GM10248 (cell line): Measurements from ENCODE around the gene RAB27A.

Source experiments
- CTCF ChIA-PET: fragments of 300-600 bp; sonication (Branson Sonifier 250); formaldehyde crosslinking; extraction: SDS; loops from one replicate; lab custom pipeline; 2021; ENCODE audit warnings: antibody characterized with exemption; lab: Yijun Ruan, JAX
- POLR2A ChIA-PET: fragments of 350-650 bp; sonication (Branson Sonifier 250); formaldehyde crosslinking; extraction: SDS; loops from one replicate; lab custom pipeline; 2020; ENCODE audit warnings: antibody characterized with exemption; lab: Yijun Ruan, JAX
- DNase-seq: peaks from one replicate; pipeline ENCODE4 v3.0.0; 2012; ENCODE audit errors: extremely low spot score
- CTCF ChIP-seq: IDR thresholded peaks from 2 replicates; pipeline ENCODE4 v1.5.1; 2012; ENCODE audit warnings: mild to moderate bottlenecking, low read depth; ENCODE audit errors: extremely low read depth, missing control alignments, control extremely low read depth

RAB27A gene

GRCh38 chr15:55247311-55247710 is 42.3 kb downstream of the RAB27A start:
- POLR2A ChIA-PET = no interaction called here
- no peak for DNase-seq
- TF ChIP-seq CTCF = no peak
- CTCF ChIA-PET = interaction anchor here (0.9 to 1.5 kb wide), 4 partner anchors 10 to 44 kb away, joined by 3 to 4 read pairs (median 3); no protein-coding TSS in a partner anchor

- ChIA-PET POLR2A (interaction anchor here (0.6 kb wide), 1 partner anchor 66 kb away, joined by 3 read pairs; no protein-coding TSS in a partner anchor), CTCF (interaction anchor here (0.9 to 1.0 kb wide), 3 partner anchors 11 to 44 kb away, joined by 3 read pairs; no protein-coding TSS in a partner anchor)
- DNase-seq = no peak
- TF ChIP-seq CTCF = no peak
These were observed 43.0 kb downstream of the RAB27A start for GRCh38 chr15:55246567-55246966.

GRCh38 chr15:55245059-55245458 is 44.6 kb downstream of the RAB27A start:
- POLR2A ChIA-PET = no interaction called here
- no peak for TF ChIP-seq CTCF
- CTCF ChIA-PET = interaction anchor here (1.0 to 1.3 kb wide), 2 partner anchors 12 to 28 kb away, joined by 3 to 4 read pairs; no protein-coding TSS in a partner anchor
- DNase-seq = no peak

- ChIA-PET POLR2A (no interaction called here), CTCF (no interaction called here)
These were observed 47.7 kb downstream of the RAB27A start for GRCh38 chr15:55241891-55242290.

GRCh38 chr15:55241186-55241585 is 48.4 kb downstream of the RAB27A start:
- DNase-seq = no peak
- ChIA-PET CTCF (interaction anchor here (1.0 to 1.4 kb wide), 2 partner anchors 12 to 25 kb away, joined by 4 to 5 read pairs; no protein-coding TSS in a partner anchor), POLR2A (no interaction called here)
- TF ChIP-seq CTCF = no peak

More at GRCh38 chr15:55241891-55242290, 47.7 kb downstream of the RAB27A start:
- no peak for TF ChIP-seq CTCF
- DNase-seq = no peak

- no peak for TF ChIP-seq CTCF
- DNase-seq = no peak
- ChIA-PET POLR2A (no interaction called here), CTCF (interaction anchor here (0.6 to 1.6 kb wide), 5 partner anchors 11 to 25 kb away, joined by 3 to 5 read pairs (median 4); no protein-coding TSS in a partner anchor)
These were observed 49.4 kb downstream of the RAB27A start for GRCh38 chr15:55240125-55240760.
